HL-60 (cell line): Measurements from ENCODE around the gene SH3BP2.

Experiments
- CTCF ChIP-seq: IDR thresholded peaks from one replicate; pipeline ENCODE4 v1.5.1; 2011; ENCODE audit warnings: low read length, control low read depth, inconsistent platforms; ENCODE audit not compliant: insufficient read depth
- REST ChIP-seq: IDR thresholded peaks from 2 replicates; pipeline ENCODE4 v1.6.1; 2012; ENCODE audit warnings: low read depth; ENCODE audit not compliant: insufficient replicate concordance

- TF ChIP-seq CTCF (no peak), REST (no peak)
These were observed 951 bp downstream of the SH3BP2 start for GRCh38 chr4:2793586-2794485.
